Stimulated activated CD4-positive, alpha-beta T cell treated with anti-CD3 and anti-CD28 coated beads, Interleukin-4, amount 100 ng/mL, for 4 hours (primary cell): ENCODE results near the gene KCNQ5.
"Not testable (repeated sequence)": the region's sequence is repeated elsewhere in the genome, so short reads cannot be mapped to it uniquely, and the experiment has no call there.

Experiments used
- DNase-seq, 2 experiments: peaks; one replicate each; pipeline ENCODE4 v3.0.0-alpha.2; 2020

KCNQ5 gene

GRCh38 chr6:72857791-72858585 lies 236.1 kb downstream of the KCNQ5 start:
- no peak for DNase-seq

- no peak for DNase-seq
Observed at GRCh38 chr6:72861059-72861458, 239.2 kb downstream of the KCNQ5 start.

GRCh38 chr6:72861935-72862432 lies 240.1 kb downstream of the KCNQ5 start:
- DNase-seq: no peak

- DNase-seq: no peak
Observed at GRCh38 chr6:72863131-72863530, 241.3 kb downstream of the KCNQ5 start.

GRCh38 chr6:72864236-72864635 lies 242.4 kb downstream of the KCNQ5 start:
- no peak for DNase-seq

GRCh38 chr6:72864799-72865198 lies 242.9 kb downstream of the KCNQ5 start:
- DNase-seq: no peak

- no peak for DNase-seq
Observed at GRCh38 chr6:72865467-72865866, 243.6 kb downstream of the KCNQ5 start.

GRCh38 chr6:72869621-72870020 lies 247.8 kb downstream of the KCNQ5 start:
- DNase-seq: no peak

- DNase-seq: no peak
Observed at GRCh38 chr6:72873433-72873832, 251.6 kb downstream of the KCNQ5 start.

GRCh38 chr6:72876256-72876655 lies 254.4 kb downstream of the KCNQ5 start:
- no peak for DNase-seq

GRCh38 chr6:72886170-72886569 lies 264.3 kb downstream of the KCNQ5 start:
- no peak for DNase-seq

GRCh38 chr6:72890233-72890632 lies 268.4 kb downstream of the KCNQ5 start:
- DNase-seq: no peak

- DNase-seq: no peak
Observed at GRCh38 chr6:72890671-72891070, 268.8 kb downstream of the KCNQ5 start.

- DNase-seq: no peak
Observed at GRCh38 chr6:72892901-72893300, 271.0 kb downstream of the KCNQ5 start.

GRCh38 chr6:72894091-72894490 lies 272.2 kb downstream of the KCNQ5 start:
- no peak for DNase-seq

- not testable (repeated sequence) for DNase-seq
Observed at GRCh38 chr6:72898313-72898712, 276.4 kb downstream of the KCNQ5 start.

- DNase-seq: no peak
Observed at GRCh38 chr6:72905705-72906478, 284.0 kb downstream of the KCNQ5 start.

GRCh38 chr6:72911463-72912155 lies 289.7 kb downstream of the KCNQ5 start:
- no peak for DNase-seq

- no peak for DNase-seq
Observed at GRCh38 chr6:72913797-72914196, 291.9 kb downstream of the KCNQ5 start.

GRCh38 chr6:72916298-72916697 lies 294.4 kb downstream of the KCNQ5 start:
- no peak for DNase-seq

- no peak for DNase-seq
Observed at GRCh38 chr6:72916906-72917305, 295.0 kb downstream of the KCNQ5 start.

- no peak for DNase-seq
Observed at GRCh38 chr6:72922401-72922800, 300.5 kb downstream of the KCNQ5 start.

- DNase-seq: no peak
Observed at GRCh38 chr6:72925136-72925535, 303.3 kb downstream of the KCNQ5 start.
